GM18498 (cell line): ENCODE results near the gene ZNF575.
A peak's percentile ranks its signal among the peaks of the same experiment; 100 is the strongest.

Source experiments
- ATAC-seq: cut with Tn5 transposase; IDR thresholded peaks from one replicate; pipeline ENCODE4 v1.9.1; 2021; ENCODE audit warnings: mild to moderate bottlenecking, moderate library complexity; ENCODE audit not compliant: unreplicated experiment

ZNF575 gene

DNA sequence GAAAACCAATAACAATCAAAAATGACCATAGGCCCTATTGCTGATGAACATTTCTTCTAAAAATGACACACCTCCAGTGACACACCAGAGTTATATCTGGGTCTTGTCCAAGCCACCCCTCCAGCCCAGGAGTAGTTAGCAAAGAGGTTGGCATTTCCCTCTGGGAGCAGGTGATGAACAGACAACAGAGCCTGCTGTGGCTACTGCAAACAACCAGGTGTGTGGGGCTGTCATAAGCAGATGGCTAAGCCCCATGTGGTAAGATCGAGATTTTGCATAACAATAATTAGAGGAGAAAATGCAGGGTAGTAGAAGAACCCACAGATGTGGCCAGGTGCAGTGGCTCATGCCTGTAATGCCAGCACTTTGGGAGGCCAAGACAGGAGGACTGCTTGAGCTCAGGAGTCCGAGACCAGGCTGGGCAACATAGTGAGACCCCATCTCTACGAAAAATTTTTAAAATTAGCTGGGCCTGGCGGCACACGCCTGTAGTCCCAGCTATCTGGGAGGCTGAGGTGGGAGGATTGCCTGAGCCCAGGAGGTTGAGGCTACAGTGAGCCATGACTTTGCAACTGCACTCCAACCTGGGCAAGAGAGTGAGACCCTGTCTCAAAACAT, 37.3 kb downstream of the ZNF575 start:
- no peak for ATAC-seq

DNA sequence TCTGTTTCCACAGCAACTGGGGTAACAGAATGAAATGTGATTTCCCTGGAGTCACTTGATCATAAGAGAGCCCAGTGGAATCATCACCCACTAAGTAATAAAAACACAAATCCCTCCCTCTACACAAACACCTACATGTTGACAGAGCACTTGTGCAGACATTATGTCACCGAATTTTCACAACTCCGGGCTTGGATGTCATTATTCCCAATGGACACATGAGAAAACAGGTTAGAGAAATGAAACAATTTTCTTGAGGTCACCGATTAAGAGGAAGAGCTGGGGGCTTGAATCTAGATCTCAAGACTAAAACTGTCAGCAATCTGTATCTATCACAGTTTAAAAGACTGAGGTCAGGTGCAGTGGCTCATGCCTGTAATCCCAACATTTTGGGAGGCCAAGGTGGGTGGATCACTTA, 39.2 kb downstream of the ZNF575 start:
- ATAC-seq: no peak

- ATAC-seq: no peak
These were observed 41.6 kb downstream of the ZNF575 start for GRCh38 chr19:43574424-43575155.

GRCh38 chr19:43575156-43575950, 42.4 kb downstream of the ZNF575 start, which contains the start of the genes PINLYP and XRCC1:
TSS of gene PINLYP (plus strand) at chr19:43575801. CDS start at chr19:43577192, 1,391 bp downstream.
TSS of gene XRCC1 (minus strand) at chr19:43575527. CDS start at chr19:43575458, 69 bp downstream.
- peak; percentile 98 for ATAC-seq

- ATAC-seq: no peak
These were observed 43.2 kb downstream of the ZNF575 start for GRCh38 chr19:43575955-43576878.

GRCh38 chr19:43578787-43579186, 45.8 kb downstream of the ZNF575 start:
- no peak for ATAC-seq

DNA sequence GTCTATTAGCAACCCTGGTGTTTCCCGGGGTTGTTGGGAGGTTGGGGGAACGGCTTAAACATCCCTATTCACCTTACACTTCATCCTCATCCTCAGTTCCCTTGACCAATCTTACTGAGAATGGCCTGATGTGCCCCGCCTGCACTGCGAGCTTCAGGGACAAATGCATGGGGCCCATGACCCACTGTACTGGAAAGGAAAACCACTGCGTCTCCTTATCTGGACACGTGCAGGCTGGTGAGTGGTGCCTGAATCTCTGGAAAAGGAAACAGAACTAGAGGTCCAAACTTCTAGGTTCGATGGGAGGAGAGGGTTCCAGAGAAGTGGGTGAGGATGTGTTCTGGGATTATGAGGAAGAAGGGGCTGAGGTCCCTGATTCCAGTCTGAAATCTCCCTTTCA, 48.5 kb downstream of the ZNF575 start:
- ATAC-seq: no peak

- no peak for ATAC-seq
These were observed 49.5 kb downstream of the ZNF575 start for GRCh38 chr19:43582495-43582894.

DNA sequence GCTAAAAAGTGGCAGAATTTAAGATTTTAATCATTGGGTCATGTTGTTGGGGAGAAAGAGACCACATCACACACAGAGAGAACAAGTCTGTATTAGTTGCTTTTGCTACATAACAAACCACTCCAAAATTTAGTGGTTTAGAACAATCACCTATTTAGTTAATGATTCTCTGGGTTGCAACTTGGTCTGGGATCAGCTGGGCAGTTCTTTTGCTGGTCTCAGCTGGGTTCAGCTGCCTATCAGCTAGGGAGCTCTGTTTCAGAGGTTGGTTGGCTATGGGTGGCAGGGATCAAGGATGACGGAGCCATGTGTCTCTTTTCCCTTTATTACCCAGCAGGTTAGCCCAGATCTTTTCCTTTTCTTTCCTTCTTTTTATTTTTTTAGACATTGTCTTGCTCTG, 51.5 kb downstream of the ZNF575 start:
- ATAC-seq: no peak
